GM12864 (cell line): ENCODE data around the gene SPTBN4.
"Not testable (repeated sequence)": the region's sequence is repeated elsewhere in the genome, so short reads cannot be mapped to it uniquely, and the experiment has no call there.

Experiments
- DNase-seq: peaks from one replicate; pipeline ENCODE4 v3.0.0-alpha.2; 2011; ENCODE audit warnings: low read depth
- H3K4me3 ChIP-seq: 2 replicates; pipeline ENCODE4 v1.5.1; 2011; ENCODE audit warnings: mild to moderate bottlenecking, low read depth, low read length, control low read depth
- CTCF ChIP-seq: IDR thresholded peaks from 2 replicates; pipeline ENCODE4 v1.5.1; 2011; ENCODE audit warnings: low read depth, mild to moderate bottlenecking, moderate library complexity, low read length, control low read depth, inconsistent platforms; ENCODE audit errors: missing control alignments

Gene SPTBN4

DNA sequence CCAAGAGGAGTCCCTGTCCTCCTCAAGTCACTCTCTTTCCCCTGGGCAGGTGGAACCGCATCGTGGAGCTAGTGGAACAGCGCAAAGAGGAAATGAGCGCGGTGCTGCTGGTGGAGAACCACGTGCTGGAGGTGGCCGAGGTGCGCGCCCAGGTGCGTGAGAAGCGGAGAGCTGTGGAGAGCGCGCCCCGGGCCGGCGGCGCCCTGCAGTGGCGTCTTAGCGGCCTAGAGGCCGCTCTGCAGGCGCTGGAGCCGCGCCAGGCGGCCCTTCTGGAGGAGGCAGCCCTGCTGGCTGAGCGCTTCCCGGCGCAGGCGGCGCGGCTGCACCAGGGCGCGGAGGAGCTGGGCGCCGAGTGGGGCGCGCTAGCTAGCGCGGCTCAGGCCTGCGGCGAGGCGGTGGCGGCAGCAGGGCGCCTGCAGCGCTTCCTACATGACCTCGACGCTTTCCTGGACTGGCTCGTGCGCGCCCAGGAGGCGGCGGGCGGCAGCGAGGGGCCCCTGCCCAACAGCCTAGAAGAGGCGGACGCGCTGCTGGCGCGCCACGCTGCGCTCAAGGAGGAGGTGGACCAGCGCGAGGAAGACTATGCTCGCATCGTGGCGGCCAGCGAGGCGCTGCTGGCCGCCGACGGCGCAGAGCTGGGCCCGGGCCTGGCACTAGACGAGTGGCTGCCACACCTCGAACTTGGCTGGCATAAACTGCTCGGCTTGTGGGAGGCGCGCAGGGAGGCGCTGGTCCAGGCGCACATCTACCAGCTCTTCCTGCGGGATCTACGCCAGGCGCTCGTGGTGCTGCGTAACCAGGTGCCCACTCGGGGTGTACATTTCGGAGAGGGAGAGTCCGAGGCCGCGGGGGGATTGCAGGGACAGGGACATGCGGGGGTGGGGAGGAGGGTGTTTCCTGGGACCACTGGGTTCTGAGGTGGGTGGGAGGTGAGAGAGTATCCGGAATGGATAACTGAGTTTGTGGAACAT lies 52.8 kb downstream of the SPTBN4 start:
- no peak for TF ChIP-seq CTCF
- DNase-seq, result no peak
- no peak overlapping the region for H3K4me3 ChIP-seq

GRCh38 chr19:40521276-40521675 lies 54.5 kb downstream of the SPTBN4 start:
- peak; percentile 8 for DNase-seq
- peak; percentile 56 for TF ChIP-seq CTCF
- H3K4me3 ChIP-seq, result no peak overlapping the region

DNA sequence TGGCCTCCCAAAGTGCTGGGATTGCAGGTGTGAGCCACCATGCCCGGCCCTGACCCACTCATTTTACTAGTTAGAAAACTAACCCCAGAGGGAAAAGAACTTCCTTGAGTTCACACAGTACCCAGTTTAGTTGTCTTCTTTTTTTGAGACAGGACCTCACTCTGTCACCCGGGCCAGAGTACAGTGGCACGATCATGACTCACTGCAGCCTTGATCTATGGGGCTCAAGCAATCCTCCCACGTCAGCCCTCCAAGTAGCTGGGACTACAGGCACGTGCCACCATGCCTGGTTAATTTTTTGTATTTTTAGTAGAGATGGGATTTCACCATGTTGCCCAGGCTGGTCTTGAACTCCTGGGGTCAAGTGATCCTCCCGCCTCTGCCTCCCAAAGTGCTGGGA lies 55.1 kb downstream of the SPTBN4 start:
- DNase-seq, H3K4me3 ChIP-seq: not testable (repeated sequence)

- no peak overlapping the region for H3K4me3 ChIP-seq
- peak; percentile 16 for DNase-seq
- TF ChIP-seq CTCF, result peak; percentile 90
Measured at GRCh38 chr19:40523322-40524047, 56.7 kb downstream of the SPTBN4 start.

GRCh38 chr19:40524133-40524549 lies 57.3 kb downstream of the SPTBN4 start:
- no peak for TF ChIP-seq CTCF

GRCh38 chr19:40524655-40525054 lies 57.9 kb downstream of the SPTBN4 start:
- H3K4me3 ChIP-seq, result no peak overlapping the region
- TF ChIP-seq CTCF, result no peak
- no peak for DNase-seq

More at GRCh38 chr19:40524133-40524549, 57.3 kb downstream of the SPTBN4 start:
- H3K4me3 ChIP-seq, result no peak overlapping the region
- DNase-seq, result no peak
